Cardiac muscle cell (in vitro differentiated cells and primary cell): ENCODE data around the gene ZNF695. TPM values are rescaled to one million over a fixed set of nuclear protein-coding genes. Genes with fewer than 3 reads are reported as not detected.
"Not testable (repeated sequence)": the region's sequence is repeated elsewhere in the genome, so short reads cannot be mapped to it uniquely, and the experiment has no call there.

Source experiments
- DNase-seq, 2 donors: peaks; one replicate each; pipeline versions ENCODE4 v3.0.0 to v3.0.0-alpha.2; 2010 to 2017; ENCODE audit warnings: low read depth in 1 of 2, low spot score in 1 of 2
- H3K27ac ChIP-seq: fragments of 200-600 bp; sonication (generic); 2 replicates; pipeline ENCODE4 v1.5.1; 2016
- H3K27me3 ChIP-seq: fragments of 200-600 bp; sonication (generic); 2 replicates; pipeline ENCODE4 v1.6.0; 2016; ENCODE audit warnings: control low read depth
- H3K36me3 ChIP-seq: fragments of 200-600 bp; sonication (generic); 2 replicates; pipeline ENCODE4 v1.5.1; 2016; ENCODE audit warnings: control low read depth
- H3K4me1 ChIP-seq: fragments of 200-600 bp; sonication (generic); 2 replicates; pipeline ENCODE4 v1.8.1; 2017; ENCODE audit warnings: low read depth, mild to moderate bottlenecking, mixed run types
- H3K4me3 ChIP-seq: fragments of 200-600 bp; sonication (generic); 2 replicates; pipeline ENCODE4 v1.5.1; 2016; ENCODE audit warnings: mild to moderate bottlenecking
- H3K9me3 ChIP-seq: fragments of 200-600 bp; sonication (generic); 2 replicates; pipeline ENCODE4 v1.5.1; 2017; ENCODE audit warnings: low read depth, mild to moderate bottlenecking, control low read depth
- polyA plus RNA-seq: library from polyadenylated mRNA; unstranded; fragments of >200 nt; fragmentation: Nextera tagmentation; extraction: Ambion mirVana; gene quantifications from 2 replicates; pipeline ENCODE4 v1.2.1, GENCODE V29; 2016
- total RNA-seq: library from RNA; depleted of rRNA; stranded (reverse); fragments of >200 nt; gene quantifications from 2 replicates; pipeline ENCODE4 v1.2.3, GENCODE V29; 2016
- TF ChIP-seq, protein P1 (sequence below): IDR thresholded peaks from 2 replicates; pipeline ENCODE4 v1.5.1; 2012; ENCODE audit warnings: low read depth, mild to moderate bottlenecking, low read length

ZNF695 gene
- total and polyA plus RNA-seq, 2 experiments from 2014 or later, result 2.0 to 4.3 TPM

GRCh38 chr1:247043406-247043805 lies 35.5 kb upstream of the ZNF695 start:
- H3K4me1 ChIP-seq, result no peaks in the 10 kb centered on the region
- no peaks in the 10 kb centered on the region for H3K36me3 ChIP-seq
- no peak for DNase-seq
- H3K27me3 ChIP-seq, result no peaks in the 10 kb centered on the region
- H3K9me3 ChIP-seq, result peaks cover 4% of the 10 kb centered on the region
- TF ChIP-seq, protein P1, sequence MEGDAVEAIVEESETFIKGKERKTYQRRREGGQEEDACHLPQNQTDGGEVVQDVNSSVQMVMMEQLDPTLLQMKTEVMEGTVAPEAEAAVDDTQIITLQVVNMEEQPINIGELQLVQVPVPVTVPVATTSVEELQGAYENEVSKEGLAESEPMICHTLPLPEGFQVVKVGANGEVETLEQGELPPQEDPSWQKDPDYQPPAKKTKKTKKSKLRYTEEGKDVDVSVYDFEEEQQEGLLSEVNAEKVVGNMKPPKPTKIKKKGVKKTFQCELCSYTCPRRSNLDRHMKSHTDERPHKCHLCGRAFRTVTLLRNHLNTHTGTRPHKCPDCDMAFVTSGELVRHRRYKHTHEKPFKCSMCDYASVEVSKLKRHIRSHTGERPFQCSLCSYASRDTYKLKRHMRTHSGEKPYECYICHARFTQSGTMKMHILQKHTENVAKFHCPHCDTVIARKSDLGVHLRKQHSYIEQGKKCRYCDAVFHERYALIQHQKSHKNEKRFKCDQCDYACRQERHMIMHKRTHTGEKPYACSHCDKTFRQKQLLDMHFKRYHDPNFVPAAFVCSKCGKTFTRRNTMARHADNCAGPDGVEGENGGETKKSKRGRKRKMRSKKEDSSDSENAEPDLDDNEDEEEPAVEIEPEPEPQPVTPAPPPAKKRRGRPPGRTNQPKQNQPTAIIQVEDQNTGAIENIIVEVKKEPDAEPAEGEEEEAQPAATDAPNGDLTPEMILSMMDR, result no peak
- no peak overlapping the region for H3K27ac ChIP-seq
- H3K4me3 ChIP-seq, result no peak overlapping the region

GRCh38 chr1:247037511-247038320 lies 29.9 kb upstream of the ZNF695 start:
- Histone ChIP-seq H3K36me3 (peaks cover 7% of the 10 kb centered on the region), H3K9me3 (peaks cover 4% of the 10 kb centered on the region), H3K4me3 (no peak overlapping the region), H3K27me3 (no peaks in the 10 kb centered on the region), H3K4me1 (no peaks in the 10 kb centered on the region), H3K27ac (no peak overlapping the region)
- no peak for DNase-seq
- TF ChIP-seq, protein P1, result no peak

- not testable (repeated sequence) for H3K4me3 ChIP-seq, H3K27me3 ChIP-seq, DNase-seq, H3K36me3 ChIP-seq, H3K27ac ChIP-seq, H3K9me3 ChIP-seq, H3K4me1 ChIP-seq
These were observed 24.4 kb upstream of the ZNF695 start for GRCh38 chr1:247032306-247032705.

DNA sequence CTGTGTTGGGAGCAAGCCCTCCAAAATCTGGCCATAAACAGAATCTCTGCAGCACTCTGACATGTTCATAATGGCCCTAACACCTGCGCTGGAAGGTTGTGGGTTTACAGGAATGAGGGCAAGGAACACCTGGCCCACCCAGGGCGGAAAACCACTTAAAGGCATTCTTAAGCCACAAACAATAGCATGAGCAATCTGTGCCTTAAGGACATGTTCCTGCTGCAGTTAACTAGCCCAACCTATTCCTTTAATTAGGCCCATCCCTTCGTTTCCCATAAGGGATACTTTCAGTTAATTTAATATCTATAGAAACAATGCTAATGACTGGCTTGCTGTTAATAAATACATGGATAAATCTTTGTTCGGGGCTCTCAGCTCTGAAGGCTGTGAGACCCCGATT lies 16.8 kb upstream of the ZNF695 start:
- H3K4me1 ChIP-seq, H3K36me3 ChIP-seq, H3K27ac ChIP-seq, H3K4me3 ChIP-seq, DNase-seq, H3K9me3 ChIP-seq, H3K27me3 ChIP-seq: not testable (repeated sequence)

GRCh38 chr1:247013391-247013790 lies 5.5 kb upstream of the ZNF695 start:
- TF ChIP-seq, protein P1, result no peak
- DNase-seq, result no peak
- Histone ChIP-seq H3K27ac (no peak overlapping the region), H3K4me3 (no peak overlapping the region), H3K4me1 (no peaks in the 10 kb centered on the region), H3K27me3 (no peaks in the 10 kb centered on the region), H3K36me3 (no peaks in the 10 kb centered on the region), H3K9me3 (no peaks in the 10 kb centered on the region)

DNA sequence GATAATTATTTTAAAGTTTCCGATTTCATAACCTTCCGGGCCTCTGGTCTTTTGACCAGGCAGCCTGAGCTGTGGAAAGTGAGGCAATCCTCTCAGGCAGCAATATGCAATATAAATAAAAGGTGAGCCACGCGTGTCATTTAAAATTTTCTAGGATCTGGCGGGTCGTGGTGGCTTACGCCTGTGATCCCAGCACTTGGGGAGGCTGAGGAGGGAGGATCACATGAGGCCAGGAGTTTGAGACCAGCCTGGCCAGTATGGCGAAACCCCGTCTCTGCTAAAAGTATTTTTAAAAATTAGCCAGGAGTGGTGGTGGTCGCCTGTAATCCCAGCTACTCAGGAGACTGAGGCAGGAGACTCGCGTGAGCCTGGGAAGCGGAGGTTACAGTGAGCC lies 546 bp upstream of the ZNF695 start:
- no peak for DNase-seq
- Histone ChIP-seq H3K36me3 (no peaks in the 10 kb centered on the region), H3K27me3 (no peaks in the 10 kb centered on the region), H3K27ac (no peak overlapping the region), H3K9me3 (no peaks in the 10 kb centered on the region), H3K4me3 (peak overlapping the region; percentile 66), H3K4me1 (no peaks in the 10 kb centered on the region)
- TF ChIP-seq, protein P1, result no peak

DNA sequence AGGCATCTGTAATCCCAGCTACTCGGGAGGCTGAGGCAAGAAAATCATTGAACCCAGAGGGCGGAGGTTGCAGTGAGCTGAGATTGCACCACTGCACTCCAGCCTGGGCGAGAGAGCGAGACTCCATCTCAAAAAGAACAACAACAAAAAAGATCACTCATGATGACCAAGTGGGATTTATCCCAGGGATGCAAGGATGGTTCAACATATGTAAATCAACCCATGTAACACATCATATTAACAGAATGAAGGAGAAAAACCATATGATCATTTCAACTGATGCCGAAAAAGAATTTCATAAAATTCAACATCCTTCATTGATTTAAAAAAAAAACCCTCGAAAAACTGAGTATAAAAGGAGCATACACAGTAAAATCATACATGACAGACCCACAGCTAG lies 3.8 kb downstream of the ZNF695 start:
- H3K9me3 ChIP-seq, H3K27ac ChIP-seq, H3K36me3 ChIP-seq, H3K4me1 ChIP-seq, H3K27me3 ChIP-seq, DNase-seq, H3K4me3 ChIP-seq: not testable (repeated sequence)
